ENCODE measurements around the gene LRRC59.

DNA sequence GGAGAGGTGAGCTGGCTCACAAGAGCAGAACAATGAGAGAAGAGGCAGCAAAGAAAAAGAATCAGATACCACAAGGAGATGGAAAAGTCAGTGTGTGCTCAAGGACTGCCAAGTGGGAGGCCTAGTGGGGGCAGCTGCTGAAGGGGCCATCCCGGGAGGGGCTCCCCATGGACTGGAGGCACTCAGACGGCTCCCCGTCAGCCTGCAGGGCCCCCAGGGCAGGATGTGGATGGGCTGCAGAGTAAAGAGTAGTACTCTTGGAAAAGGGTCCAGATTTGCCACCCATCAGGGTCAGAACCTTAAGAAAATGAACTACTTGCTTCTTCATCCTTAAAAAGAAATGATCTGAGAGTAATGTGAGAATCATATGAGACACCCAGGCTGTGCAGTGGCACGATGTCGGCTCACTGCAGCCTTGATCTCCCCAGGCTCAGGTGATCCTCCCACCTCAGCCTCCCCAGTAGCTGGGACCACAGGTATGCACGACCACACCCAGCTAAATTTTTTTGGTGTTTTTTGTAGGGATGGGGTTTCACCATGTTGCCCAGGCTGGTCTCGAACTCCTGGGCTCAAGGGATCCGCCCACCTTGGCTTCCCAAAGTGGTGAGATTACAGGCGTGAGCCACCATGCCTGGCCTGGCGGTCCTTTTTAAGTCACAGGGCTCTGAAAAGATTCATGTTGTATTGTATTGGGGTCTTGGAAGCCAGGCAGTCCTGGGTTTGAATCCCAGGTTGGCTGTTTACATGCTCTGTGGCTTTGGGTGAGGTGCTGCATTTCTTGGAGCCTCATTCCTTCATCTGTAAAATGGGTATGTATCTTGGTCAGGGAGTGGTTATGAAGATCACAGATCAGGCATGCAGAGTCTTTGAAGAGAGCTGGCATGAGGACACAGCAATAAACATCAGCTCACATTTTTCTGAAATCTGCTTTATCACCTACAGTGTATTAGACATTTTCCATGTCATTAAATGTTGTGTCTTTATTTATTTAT is 43.8 kb upstream of the LRRC59 start:
- TF ChIP-seq, protein P1, sequence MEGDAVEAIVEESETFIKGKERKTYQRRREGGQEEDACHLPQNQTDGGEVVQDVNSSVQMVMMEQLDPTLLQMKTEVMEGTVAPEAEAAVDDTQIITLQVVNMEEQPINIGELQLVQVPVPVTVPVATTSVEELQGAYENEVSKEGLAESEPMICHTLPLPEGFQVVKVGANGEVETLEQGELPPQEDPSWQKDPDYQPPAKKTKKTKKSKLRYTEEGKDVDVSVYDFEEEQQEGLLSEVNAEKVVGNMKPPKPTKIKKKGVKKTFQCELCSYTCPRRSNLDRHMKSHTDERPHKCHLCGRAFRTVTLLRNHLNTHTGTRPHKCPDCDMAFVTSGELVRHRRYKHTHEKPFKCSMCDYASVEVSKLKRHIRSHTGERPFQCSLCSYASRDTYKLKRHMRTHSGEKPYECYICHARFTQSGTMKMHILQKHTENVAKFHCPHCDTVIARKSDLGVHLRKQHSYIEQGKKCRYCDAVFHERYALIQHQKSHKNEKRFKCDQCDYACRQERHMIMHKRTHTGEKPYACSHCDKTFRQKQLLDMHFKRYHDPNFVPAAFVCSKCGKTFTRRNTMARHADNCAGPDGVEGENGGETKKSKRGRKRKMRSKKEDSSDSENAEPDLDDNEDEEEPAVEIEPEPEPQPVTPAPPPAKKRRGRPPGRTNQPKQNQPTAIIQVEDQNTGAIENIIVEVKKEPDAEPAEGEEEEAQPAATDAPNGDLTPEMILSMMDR (IDR thresholded peaks at IDR 0.05): no peak
- no peak for TF ChIP-seq POLR2A (IDR thresholded peaks at IDR 0.05)

Measured in suprapubic skin (tissue), 3 donors.